H1 (cell line): ENCODE results near the gene RAD50. TPM values are rescaled to one million over a fixed set of nuclear protein-coding genes. Genes with fewer than 3 reads are reported as not detected.

Experiments
- KDM4A ChIP-seq: IDR thresholded peaks from one replicate; pipeline ENCODE4 v1.7.1; 2012; ENCODE audit warnings: low read depth, mild to moderate bottlenecking, moderate library complexity, low read length, inconsistent platforms; ENCODE audit not compliant: severe bottlenecking
- KDM5A ChIP-seq: fragments of 200-600 bp; IDR thresholded peaks from 2 replicates; pipeline ENCODE4 v1.7.1; 2012; ENCODE audit warnings: mild to moderate bottlenecking, low read length, inconsistent platforms, mixed read lengths
- SAP30 ChIP-seq: fragments of 300-600 bp; sonication (generic); IDR thresholded peaks from 2 replicates; pipeline ENCODE4 v1.7.1; 2012; ENCODE audit warnings: low read length, moderate library complexity, mild to moderate bottlenecking, inconsistent platforms; ENCODE audit not compliant: insufficient read depth, insufficient replicate concordance
- TCF12 ChIP-seq: IDR thresholded peaks from 2 replicates; pipeline ENCODE4 v1.6.1; 2011; ENCODE audit warnings: low read depth, mild to moderate bottlenecking, low read length
- polyA plus RNA-seq, 7 experiments: library from polyadenylated mRNA; depleted of rRNA in 3 of 7; stranded (reverse) in 5 of 7; unstranded in 2 of 7; fragments of >200 nt in 5 of 7; fragments of 200-250 nt in 2 of 7; gene quantifications; 1 replicate in 5 of 7; 2 replicates in 1 of 7; 4 replicates in 1 of 7; pipeline versions ENCODE4 v1.2.1 to v1.2.3, GENCODE V29; 2011 to 2013; ENCODE audit warnings: missing spikeins in 2 of 7, mixed read lengths in 2 of 7
- total RNA-seq: library from RNA; stranded (reverse); fragmentation: NEBNext Ultra II Directional; extraction: Animal tissue kit (Norgen Biotek cat#: 25700); gene quantifications from 2 replicates; pipeline ENCODE4 v1.2.1, GENCODE V29; 2021
- TF ChIP-seq, protein P1 (sequence below): fragments of 300-600 bp; sonication (generic); IDR thresholded peaks from 2 replicates; pipeline ENCODE4 v1.7.1; 2012; ENCODE audit warnings: low read length, moderate library complexity, mild to moderate bottlenecking, inconsistent platforms; ENCODE audit not compliant: insufficient replicate concordance

Gene RAD50
- total and polyA plus RNA-seq, 2 of the 8 experiments (the other 6 are each of a cell fraction or from before 2014, with no cell fraction given), result 10.1 to 39.4 TPM

DNA sequence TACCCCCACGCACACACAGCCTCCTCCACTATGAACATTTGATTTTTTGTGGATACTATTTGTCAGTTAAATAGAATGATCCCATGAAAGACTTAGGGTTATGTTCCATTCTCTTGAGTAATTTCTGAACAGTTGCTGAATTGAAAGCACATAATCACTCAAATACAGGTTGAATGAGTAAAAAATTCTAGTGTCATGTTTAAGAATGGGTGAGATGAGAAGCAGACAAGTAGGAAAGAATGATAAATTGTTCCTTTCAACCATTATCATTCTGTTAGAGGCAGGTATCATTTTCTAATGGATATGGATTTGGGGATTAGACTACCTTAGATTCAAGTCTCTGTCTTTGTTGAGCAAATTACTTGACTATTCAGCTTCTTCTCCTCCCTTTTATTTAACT lies 19.3 kb downstream of the RAD50 start (continued):
- TF ChIP-seq, protein P1, sequence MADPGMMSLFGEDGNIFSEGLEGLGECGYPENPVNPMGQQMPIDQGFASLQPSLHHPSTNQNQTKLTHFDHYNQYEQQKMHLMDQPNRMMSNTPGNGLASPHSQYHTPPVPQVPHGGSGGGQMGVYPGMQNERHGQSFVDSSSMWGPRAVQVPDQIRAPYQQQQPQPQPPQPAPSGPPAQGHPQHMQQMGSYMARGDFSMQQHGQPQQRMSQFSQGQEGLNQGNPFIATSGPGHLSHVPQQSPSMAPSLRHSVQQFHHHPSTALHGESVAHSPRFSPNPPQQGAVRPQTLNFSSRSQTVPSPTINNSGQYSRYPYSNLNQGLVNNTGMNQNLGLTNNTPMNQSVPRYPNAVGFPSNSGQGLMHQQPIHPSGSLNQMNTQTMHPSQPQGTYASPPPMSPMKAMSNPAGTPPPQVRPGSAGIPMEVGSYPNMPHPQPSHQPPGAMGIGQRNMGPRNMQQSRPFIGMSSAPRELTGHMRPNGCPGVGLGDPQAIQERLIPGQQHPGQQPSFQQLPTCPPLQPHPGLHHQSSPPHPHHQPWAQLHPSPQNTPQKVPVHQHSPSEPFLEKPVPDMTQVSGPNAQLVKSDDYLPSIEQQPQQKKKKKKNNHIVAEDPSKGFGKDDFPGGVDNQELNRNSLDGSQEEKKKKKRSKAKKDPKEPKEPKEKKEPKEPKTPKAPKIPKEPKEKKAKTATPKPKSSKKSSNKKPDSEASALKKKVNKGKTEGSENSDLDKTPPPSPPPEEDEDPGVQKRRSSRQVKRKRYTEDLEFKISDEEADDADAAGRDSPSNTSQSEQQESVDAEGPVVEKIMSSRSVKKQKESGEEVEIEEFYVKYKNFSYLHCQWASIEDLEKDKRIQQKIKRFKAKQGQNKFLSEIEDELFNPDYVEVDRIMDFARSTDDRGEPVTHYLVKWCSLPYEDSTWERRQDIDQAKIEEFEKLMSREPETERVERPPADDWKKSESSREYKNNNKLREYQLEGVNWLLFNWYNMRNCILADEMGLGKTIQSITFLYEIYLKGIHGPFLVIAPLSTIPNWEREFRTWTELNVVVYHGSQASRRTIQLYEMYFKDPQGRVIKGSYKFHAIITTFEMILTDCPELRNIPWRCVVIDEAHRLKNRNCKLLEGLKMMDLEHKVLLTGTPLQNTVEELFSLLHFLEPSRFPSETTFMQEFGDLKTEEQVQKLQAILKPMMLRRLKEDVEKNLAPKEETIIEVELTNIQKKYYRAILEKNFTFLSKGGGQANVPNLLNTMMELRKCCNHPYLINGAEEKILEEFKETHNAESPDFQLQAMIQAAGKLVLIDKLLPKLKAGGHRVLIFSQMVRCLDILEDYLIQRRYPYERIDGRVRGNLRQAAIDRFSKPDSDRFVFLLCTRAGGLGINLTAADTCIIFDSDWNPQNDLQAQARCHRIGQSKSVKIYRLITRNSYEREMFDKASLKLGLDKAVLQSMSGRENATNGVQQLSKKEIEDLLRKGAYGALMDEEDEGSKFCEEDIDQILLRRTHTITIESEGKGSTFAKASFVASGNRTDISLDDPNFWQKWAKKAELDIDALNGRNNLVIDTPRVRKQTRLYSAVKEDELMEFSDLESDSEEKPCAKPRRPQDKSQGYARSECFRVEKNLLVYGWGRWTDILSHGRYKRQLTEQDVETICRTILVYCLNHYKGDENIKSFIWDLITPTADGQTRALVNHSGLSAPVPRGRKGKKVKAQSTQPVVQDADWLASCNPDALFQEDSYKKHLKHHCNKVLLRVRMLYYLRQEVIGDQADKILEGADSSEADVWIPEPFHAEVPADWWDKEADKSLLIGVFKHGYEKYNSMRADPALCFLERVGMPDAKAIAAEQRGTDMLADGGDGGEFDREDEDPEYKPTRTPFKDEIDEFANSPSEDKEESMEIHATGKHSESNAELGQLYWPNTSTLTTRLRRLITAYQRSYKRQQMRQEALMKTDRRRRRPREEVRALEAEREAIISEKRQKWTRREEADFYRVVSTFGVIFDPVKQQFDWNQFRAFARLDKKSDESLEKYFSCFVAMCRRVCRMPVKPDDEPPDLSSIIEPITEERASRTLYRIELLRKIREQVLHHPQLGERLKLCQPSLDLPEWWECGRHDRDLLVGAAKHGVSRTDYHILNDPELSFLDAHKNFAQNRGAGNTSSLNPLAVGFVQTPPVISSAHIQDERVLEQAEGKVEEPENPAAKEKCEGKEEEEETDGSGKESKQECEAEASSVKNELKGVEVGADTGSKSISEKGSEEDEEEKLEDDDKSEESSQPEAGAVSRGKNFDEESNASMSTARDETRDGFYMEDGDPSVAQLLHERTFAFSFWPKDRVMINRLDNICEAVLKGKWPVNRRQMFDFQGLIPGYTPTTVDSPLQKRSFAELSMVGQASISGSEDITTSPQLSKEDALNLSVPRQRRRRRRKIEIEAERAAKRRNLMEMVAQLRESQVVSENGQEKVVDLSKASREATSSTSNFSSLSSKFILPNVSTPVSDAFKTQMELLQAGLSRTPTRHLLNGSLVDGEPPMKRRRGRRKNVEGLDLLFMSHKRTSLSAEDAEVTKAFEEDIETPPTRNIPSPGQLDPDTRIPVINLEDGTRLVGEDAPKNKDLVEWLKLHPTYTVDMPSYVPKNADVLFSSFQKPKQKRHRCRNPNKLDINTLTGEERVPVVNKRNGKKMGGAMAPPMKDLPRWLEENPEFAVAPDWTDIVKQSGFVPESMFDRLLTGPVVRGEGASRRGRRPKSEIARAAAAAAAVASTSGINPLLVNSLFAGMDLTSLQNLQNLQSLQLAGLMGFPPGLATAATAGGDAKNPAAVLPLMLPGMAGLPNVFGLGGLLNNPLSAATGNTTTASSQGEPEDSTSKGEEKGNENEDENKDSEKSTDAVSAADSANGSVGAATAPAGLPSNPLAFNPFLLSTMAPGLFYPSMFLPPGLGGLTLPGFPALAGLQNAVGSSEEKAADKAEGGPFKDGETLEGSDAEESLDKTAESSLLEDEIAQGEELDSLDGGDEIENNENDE, result no peak
- TF ChIP-seq KDM4A (no peak), SAP30 (no peak), TCF12 (no peak), KDM5A (no peak)
- TF ChIP-seq, all 59 proteins: peak for 0
